Natural killer cell (primary cell): ENCODE data around the gene AZIN2. TPM values are rescaled to one million over a fixed set of nuclear protein-coding genes. Genes with fewer than 3 reads are reported as not detected.

Experiments used
- ATAC-seq, 3 donors: fragments of 150-1000 bp in 2 of 3; fragments of 200-7000 bp in 1 of 3; cut with Tn5 transposase; 1 replicate in 1 of 3; 2 replicates in 2 of 3; pipeline ENCODE4 v1.10.0; 2021; ENCODE audit warnings: mild to moderate bottlenecking in 2 of 3, moderate library complexity in 2 of 3
- DNase-seq, 2 donors: peaks; one replicate each; pipeline versions ENCODE4 v3.0.0 to v3.0.0-alpha.2; 2013 to 2021; ENCODE audit warnings: mixed read lengths in 1 of 2
- H3K27ac ChIP-seq: one replicate; pipeline ENCODE4 v1.5.1; 2013; ENCODE audit warnings: mild to moderate bottlenecking, low read length
- H3K27me3 ChIP-seq: one replicate; pipeline ENCODE4 v1.6.1; 2013; ENCODE audit warnings: low read length; ENCODE audit not compliant: control insufficient read depth, insufficient read depth
- H3K36me3 ChIP-seq: one replicate; pipeline ENCODE4 v1.6.1; 2013; ENCODE audit warnings: low read length; ENCODE audit not compliant: control insufficient read depth, insufficient read depth
- H3K4me1 ChIP-seq: one replicate; pipeline ENCODE4 v1.6.1; 2013; ENCODE audit warnings: low read length; ENCODE audit not compliant: control insufficient read depth, insufficient read depth
- H3K4me3 ChIP-seq: one replicate; pipeline ENCODE4 v1.5.1; 2013; ENCODE audit warnings: low read length
- H3K9me3 ChIP-seq: one replicate; pipeline ENCODE4 v1.6.1; 2013; ENCODE audit warnings: low read length; ENCODE audit not compliant: control insufficient read depth, insufficient read depth
- H3K27ac Mint-ChIP-seq, 2 donors: one replicate each; pipeline ENCODE4 v1.8.0; 2022; ENCODE audit warnings: mild to moderate bottlenecking in 2 of 2, mixed read lengths in 2 of 2, moderate library complexity in 1 of 2
- H3K27me3 Mint-ChIP-seq, 2 donors: one replicate each; pipeline ENCODE4 v1.8.0; 2022; ENCODE audit warnings: low read depth in 2 of 2, mixed read lengths in 2 of 2
- H3K36me3 Mint-ChIP-seq: one replicate; pipeline ENCODE4 v1.8.0; 2022; ENCODE audit warnings: mixed read lengths
- H3K4me1 Mint-ChIP-seq, 2 donors: one replicate each; pipeline ENCODE4 v1.8.0; 2022; ENCODE audit warnings: mixed read lengths in 2 of 2
- H3K4me3 Mint-ChIP-seq: one replicate; pipeline ENCODE4 v1.8.0; 2022; ENCODE audit warnings: mild to moderate bottlenecking, moderate library complexity, mixed read lengths
- H3K9me3 Mint-ChIP-seq, 2 donors: one replicate each; pipeline ENCODE4 v1.8.0; 2022; ENCODE audit warnings: mixed read lengths in 2 of 2
- CTCF ChIP-seq: fragments of 200-600 bp; IDR thresholded peaks from one replicate; pipeline ENCODE4 v1.8.0; 2022; ENCODE audit warnings: antibody characterized with exemption
- WGBS: methylation state at CpG from one replicate; pipeline ENCODE4 v1.1.7; 2013; ENCODE audit warnings: missing lambda C conversion rate; ENCODE audit not compliant: insufficient coverage; 5-methylcytosine and 5-hydroxymethylcytosine counted together
- intact Hi-C: fragments of 100-400 bp; cut with micrococcal nuclease; formaldehyde crosslinking; loops from one replicate; pipeline ENCODE4 v1.14.2; 2022
- total RNA-seq, 4 donors: library from RNA; stranded (reverse); fragments of 120-200 nt in 1 of 4; gene quantifications; one replicate each; pipeline versions ENCODE4 v1.2.3 to v1.2.4, GENCODE V29; 2013 to 2022

The AZIN2 gene
- total RNA-seq, 3 donors from 2014 or later (not counting 1 experiment from before 2014, with no cell fraction given), result 1.9 to 5.1 (median 4.1) TPM

- peaks cover 5 to 11% of the 10 kb centered on the region in 2 donors for H3K4me1 Mint-ChIP-seq
- intact Hi-C loops, result no loop called here
- H3K9me3 ChIP-seq, result no peaks in the 10 kb centered on the region
- ATAC-seq (no peak), DNase-seq (no peak)
- H3K27ac ChIP-seq, result no peak overlapping the region
- no peak overlapping the region for H3K27ac Mint-ChIP-seq
- peaks cover 0 to 6% of the 10 kb centered on the region in 2 donors for H3K27me3 Mint-ChIP-seq
- TF ChIP-seq CTCF, result no peak
- H3K4me3 ChIP-seq, result no peak overlapping the region
- no peak overlapping the region for H3K4me3 Mint-ChIP-seq
- peaks cover 9% of the 10 kb centered on the region for H3K4me1 ChIP-seq
- H3K9me3 Mint-ChIP-seq, result no peaks in the 10 kb centered on the region
- no peaks in the 10 kb centered on the region for H3K36me3 ChIP-seq
- 92% methylated on average over 2 of the region's 2 CpGs for WGBS
- H3K36me3 Mint-ChIP-seq, result no peaks in the 10 kb centered on the region
- no peaks in the 10 kb centered on the region for H3K27me3 ChIP-seq
These were observed 8.2 kb upstream of the AZIN2 start for GRCh38 chr1:33072707-33073106.

- H3K4me3 Mint-ChIP-seq, result no peak overlapping the region
- H3K36me3 Mint-ChIP-seq, result no peaks in the 10 kb centered on the region
- intact Hi-C loops, result no loop called here
- H3K4me1 ChIP-seq, result peaks cover 9% of the 10 kb centered on the region
- H3K36me3 ChIP-seq, result no peaks in the 10 kb centered on the region
- H3K27ac ChIP-seq, result no peak overlapping the region
- no peak for TF ChIP-seq CTCF
- H3K9me3 Mint-ChIP-seq, result no peaks in the 10 kb centered on the region
- no peak overlapping the region for H3K27ac Mint-ChIP-seq
- H3K4me1 Mint-ChIP-seq, result peaks cover 5 to 11% of the 10 kb centered on the region in 2 donors
- H3K27me3 ChIP-seq, result no peaks in the 10 kb centered on the region
- no peak for DNase-seq
- H3K4me3 ChIP-seq, result no peak overlapping the region
- H3K9me3 ChIP-seq, result no peaks in the 10 kb centered on the region
- H3K27me3 Mint-ChIP-seq, result peaks cover 0 to 2% of the 10 kb centered on the region in 2 donors
- WGBS, result 74% methylated on average over 2 of the region's 4 CpGs
- ATAC-seq, result no peak
These were observed 6.6 kb upstream of the AZIN2 start for GRCh38 chr1:33074193-33074945.

- Histone ChIP-seq H3K27ac (no peak overlapping the region), H3K9me3 (no peaks in the 10 kb centered on the region), H3K4me3 (no peak overlapping the region), H3K27me3 (no peaks in the 10 kb centered on the region), H3K4me1 (peaks cover 22% of the 10 kb centered on the region), H3K36me3 (no peaks in the 10 kb centered on the region)
- TF ChIP-seq CTCF, result no peak
- peaks cover 23 to 26% of the 10 kb centered on the region in 2 donors for H3K4me1 Mint-ChIP-seq
- no peak overlapping the region for H3K27ac Mint-ChIP-seq
- ATAC-seq (no peak), DNase-seq (no peak)
- intact Hi-C loops, result no loop called here
- peaks cover 0 to 6% of the 10 kb centered on the region in 2 donors for H3K27me3 Mint-ChIP-seq
- H3K36me3 Mint-ChIP-seq, result no peaks in the 10 kb centered on the region
- H3K4me3 Mint-ChIP-seq, result no peak overlapping the region
- no peaks in the 10 kb centered on the region for H3K9me3 Mint-ChIP-seq
- 71% methylated on average over 1 of the region's 1 CpG for WGBS
These were observed 2.8 kb upstream of the AZIN2 start for GRCh38 chr1:33078030-33078591.
